HG03460 (cell line): Measurements from ENCODE around the gene IL12RB2.

Source experiments
- ATAC-seq: cut with Tn5 transposase; IDR thresholded peaks from one replicate; pipeline ENCODE4 v1.9.1; 2021; ENCODE audit not compliant: unreplicated experiment

IL12RB2 gene

GRCh38 chr1:67313934-67314671 is 6.4 kb downstream of the IL12RB2 start:
- ATAC-seq, result no peak

GRCh38 chr1:67314696-67315095 is 7.0 kb downstream of the IL12RB2 start:
- no peak for ATAC-seq

DNA sequence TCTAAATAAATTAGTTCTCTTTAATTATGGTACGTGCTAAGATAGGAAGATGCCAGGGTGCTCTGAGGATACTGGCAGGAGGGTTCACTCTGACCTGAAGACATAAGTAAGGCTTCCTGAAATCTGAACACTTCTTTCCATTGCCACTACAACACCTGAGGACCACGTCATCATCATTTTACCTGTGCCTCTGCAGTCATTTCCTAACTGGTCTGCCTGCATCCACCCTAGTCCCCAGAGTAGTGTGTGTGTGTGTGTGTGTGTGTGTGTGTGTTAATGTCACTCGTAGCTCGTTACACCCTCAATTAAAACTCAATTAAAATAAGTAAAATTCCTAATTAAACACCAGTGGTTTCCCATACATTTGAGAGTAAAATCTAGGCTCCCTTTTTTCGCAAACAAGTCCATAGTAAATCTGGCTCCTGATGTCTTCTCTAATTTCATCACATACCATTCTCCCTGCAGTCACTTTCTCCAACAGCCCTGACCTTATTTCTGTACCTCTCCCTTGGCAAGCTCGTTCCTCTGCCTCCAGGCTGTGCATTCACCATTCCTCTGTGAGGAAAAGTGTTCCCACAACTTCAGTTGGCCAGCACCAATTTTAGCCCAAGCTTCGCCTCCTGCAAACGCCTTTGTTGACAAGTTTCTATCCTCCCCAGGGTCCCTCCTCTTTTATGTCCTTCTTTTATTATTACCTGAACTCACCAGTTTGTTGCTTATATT is 8.7 kb downstream of the IL12RB2 start:
- no peak for ATAC-seq

DNA sequence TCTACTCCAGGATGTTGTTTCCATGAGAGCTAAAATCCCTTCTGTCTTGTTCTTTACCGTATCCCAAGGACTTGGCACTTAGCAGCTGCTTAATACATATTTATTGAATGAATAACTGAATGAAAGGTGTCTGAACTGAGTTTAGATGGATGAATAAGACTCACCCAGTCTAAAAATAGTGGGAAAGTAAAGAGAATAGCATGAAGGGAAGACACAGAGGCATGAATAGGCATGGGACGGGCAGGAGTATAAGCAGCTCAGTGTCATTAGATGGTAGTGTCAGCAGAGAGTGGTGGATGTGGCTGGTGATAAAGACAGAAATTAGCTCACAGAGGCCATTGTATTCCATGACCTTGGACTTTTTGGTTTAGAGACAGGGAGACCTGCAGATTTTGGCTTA is 9.2 kb downstream of the IL12RB2 start:
- ATAC-seq, result no peak

GRCh38 chr1:67317803-67318202 is 10.1 kb downstream of the IL12RB2 start:
- ATAC-seq, result no peak

DNA sequence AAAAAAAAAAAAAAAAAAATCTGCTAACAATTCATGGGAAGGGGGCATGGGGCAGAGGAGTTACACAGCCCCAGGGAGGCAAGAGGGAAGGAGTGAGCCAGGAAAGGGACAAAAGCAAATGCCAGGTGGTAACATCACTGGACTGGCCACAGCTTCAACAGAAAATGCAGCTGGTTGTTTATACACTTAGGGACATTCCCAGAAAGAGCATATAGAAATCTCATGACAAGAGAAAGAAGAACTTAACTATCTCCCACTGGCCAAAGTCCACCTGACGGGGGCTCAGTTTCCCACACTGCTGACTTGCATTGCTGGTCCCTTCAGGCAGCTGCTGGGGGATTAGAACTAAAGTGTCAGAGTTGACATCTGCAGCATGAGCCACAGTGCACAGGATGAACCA is 14.8 kb downstream of the IL12RB2 start:
- ATAC-seq, result no peak

DNA sequence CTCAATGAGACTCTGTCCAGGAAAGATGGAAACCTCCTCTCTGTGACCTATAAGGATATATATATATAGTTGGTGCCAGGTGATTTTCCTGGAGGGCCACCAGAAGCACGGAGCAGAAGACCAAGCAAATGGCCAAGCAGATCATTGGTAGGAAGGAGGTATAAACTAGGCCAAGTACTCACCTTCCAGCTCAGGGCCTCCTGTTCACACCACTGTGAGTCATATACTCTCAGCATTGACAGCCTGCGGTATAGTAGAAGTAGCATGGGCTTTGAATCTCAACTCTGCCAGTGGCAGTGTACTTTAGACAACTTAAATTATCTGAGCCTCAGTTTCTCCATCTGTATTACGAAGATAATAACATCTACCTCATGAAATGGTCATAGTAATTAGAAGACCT is 15.4 kb downstream of the IL12RB2 start:
- ATAC-seq, result no peak

GRCh38 chr1:67324068-67324467 is 16.4 kb downstream of the IL12RB2 start:
- no peak for ATAC-seq

- ATAC-seq, result no peak
Observed at GRCh38 chr1:67327864-67328466, 20.3 kb downstream of the IL12RB2 start.

GRCh38 chr1:67332653-67333529 is 25.2 kb downstream of the IL12RB2 start:
- ATAC-seq, result peak; percentile 96

DNA sequence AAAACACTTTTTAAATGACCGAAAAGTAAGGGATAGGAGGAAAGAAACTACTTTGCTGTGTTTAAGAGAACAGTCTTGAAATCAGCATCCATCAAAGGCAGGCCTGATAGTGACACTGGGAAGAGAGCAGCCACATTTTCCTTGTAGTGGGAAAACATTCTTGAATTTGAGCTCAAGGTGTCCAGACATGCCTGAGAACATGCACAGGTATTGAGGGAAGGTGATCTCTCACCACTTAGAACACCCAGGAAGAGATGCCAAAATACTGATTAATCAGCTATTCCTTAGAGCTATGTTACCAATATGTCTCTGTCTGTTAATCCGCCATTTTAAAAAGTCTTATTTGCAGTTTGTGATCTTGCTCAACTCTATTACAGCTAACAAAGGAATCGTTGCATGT is 25.9 kb downstream of the IL12RB2 start:
- no peak for ATAC-seq

- no peak for ATAC-seq
Observed at GRCh38 chr1:67335411-67335810, 27.7 kb downstream of the IL12RB2 start.

DNA sequence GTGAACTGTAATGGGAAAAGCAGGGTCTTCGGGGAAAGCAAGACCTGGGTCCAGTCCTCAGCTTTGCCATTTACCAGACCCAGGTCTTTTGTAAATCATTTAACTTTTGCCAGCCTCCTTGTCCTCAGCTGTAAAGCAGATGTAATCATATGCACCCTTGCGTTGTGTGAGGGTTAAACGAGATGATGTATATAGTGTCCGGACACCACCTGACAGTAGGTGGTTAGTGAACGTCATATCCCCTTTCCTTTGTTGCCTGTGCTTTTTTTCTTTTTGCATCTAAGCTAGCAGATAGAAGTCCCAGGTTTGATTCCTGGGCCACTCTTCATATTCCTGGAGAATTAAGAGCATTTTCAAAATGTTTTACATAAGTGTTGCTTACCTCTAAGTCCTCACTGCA is 28.5 kb downstream of the IL12RB2 start:
- ATAC-seq, result no peak

DNA sequence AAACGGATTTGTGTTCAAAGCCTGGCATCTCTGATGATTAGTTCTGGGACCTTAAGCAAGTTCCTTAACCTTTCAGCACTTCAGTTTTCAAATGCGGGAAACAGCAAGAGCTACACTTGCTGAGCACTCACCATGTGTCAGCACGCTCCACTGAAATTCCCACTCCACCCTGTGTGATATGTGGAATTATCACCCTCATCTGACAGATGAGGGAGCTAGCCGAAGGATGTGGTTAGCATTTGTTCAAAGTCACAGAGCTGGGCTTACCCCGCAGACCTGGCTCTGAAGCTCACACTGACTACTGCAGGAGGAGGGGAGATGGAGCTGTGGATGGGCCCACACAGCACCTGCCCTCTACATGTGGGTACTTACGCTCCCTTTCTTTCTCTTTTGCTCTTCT is 29.1 kb downstream of the IL12RB2 start:
- no peak for ATAC-seq

GRCh38 chr1:67338642-67339041 is 31.0 kb downstream of the IL12RB2 start:
- peak; percentile 47 for ATAC-seq

DNA sequence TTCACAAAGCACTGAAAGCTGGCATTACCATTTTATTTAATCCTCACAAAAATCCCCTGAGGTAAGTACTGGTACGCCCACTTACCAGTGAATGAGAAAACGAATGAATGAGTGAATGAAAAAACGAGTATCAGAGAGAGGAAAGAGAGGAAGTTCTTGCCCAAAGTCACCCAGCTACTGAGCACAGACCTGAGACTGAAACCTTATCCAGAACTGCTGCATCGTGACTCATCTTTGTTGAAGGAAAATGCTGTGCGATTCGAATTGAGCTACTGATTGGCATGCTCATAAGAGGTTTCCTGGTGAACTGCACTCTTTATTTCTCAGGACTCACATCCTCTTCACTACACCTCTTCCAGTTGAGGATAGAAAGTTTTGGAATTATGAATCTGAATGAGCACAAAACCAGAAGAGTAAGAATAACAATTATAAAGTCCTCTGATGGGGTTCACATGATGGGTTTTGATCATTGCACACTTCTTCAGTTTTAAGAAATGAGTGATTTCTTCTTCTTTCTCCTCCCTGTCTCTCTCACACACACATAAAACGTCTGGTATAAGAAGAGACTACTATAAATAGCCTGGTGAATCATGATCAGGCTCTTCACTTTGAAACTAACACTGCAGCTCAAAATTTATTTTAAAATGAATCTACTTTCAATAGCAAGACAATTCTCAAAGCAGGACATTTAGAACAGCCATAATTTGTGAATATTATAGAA is 32.1 kb downstream of the IL12RB2 start:
- peak; percentile 47 for ATAC-seq

DNA sequence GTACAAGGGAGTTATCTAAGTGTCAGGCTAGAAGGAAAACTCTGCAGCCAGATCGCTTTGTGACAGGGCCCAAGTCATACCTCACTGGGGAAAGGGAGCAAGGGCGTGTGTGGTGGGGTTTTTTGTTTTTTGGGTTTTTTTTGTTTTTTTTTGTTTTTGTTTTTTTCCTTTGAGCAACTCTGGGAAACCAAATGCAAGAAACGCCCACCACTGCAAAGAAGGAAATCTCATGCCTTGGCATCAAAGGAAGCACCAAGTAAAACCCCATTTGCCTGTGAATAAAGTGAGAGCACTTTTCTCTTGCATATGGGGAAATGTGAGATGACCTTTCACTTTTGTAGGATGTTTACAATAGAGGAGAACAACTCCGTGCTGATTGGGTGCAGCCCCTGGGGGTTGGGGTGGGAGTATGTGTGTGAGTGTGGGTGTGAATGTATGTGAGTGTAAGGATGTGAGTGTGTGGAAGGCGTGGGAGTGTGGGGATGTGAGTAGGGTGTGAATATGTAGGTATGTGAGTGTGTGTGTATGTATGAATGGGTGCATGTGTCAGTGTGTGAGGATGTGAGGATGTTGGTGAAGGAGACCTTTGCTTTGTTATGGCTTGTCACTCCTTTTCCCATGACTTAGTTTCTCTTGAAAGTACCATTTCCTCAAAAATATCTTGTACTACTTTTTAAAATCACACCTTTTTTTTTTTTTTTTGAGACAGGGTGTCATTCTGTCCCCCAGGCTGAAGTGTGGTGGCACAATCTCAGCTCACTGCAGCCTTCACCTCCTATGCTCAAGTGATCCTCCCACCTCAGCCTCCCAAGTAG is 34.6 kb downstream of the IL12RB2 start:
- no peak for ATAC-seq

DNA sequence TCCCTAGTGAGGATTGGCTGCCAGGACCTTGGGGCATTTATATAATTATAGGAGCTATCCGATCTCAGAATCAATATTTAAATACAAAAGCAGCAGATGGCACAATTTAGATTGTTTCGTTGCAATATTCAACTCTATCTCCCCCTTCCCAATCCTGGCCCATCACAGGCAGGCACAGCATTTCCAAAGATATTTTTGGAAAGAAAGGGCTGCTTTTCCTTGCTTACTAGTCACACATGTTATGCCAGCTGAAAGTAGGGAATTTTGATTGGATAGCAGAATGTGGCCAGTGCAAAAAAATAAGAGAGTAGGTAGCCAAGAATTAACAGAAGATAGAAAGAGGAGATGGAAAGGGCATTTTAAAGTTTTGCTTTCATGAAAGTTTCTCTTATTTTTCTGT is 37.9 kb downstream of the IL12RB2 start:
- no peak for ATAC-seq

DNA sequence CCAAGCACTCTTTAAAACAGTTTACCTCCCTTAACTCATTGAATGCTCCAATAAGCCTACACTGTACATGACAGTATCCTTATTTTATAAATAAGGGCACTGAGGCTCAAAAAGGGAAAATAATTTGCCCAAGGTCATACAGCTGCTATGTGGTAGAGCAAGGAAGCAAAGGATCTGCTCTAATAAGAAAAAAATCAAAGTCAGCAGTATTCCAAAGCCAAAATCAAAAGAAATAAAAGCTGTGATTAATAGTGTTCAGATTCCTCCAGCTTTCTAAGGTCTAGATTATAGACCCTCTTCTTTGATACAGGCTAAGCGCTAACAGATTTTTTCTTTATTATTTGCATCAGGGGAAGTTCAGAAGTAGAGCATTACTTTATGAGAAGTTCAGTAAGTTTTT is 39.3 kb downstream of the IL12RB2 start:
- ATAC-seq, result no peak
